ENCODE measurements around the gene TRIM40. TPM values are rescaled to one million over a fixed set of nuclear protein-coding genes. Genes with fewer than 3 reads are reported as not detected.

Gene TRIM40
- total and polyA plus RNA-seq, 2 of the 13 experiments (the other 11 are each of a cell fraction or from before 2014, with no cell fraction given): 0.58 TPM; not detected in 1

GRCh38 chr6:30135147-30135546 lies 793 bp upstream of the TRIM40 start:
- FAIRE-seq: no peak
- H3K9ac ChIP-seq (ENCODE audit: insufficient read depth, low read depth, low read length): no peak overlapping the region

GRCh38 chr6:30136570-30137286 lies 788 bp downstream of the TRIM40 start:
- BruUV-seq (replicated peaks): no TSS peak
- peak; percentile 12; the same call in 1 of the 3 replicates for ATAC-seq
- H3K36me3 ChIP-seq (replicated peaks in 1 of 2; ENCODE audit: control insufficient read depth in 1 of 2, insufficient read depth in 2 of 2, low read length in 2 of 2): no peaks in the 10 kb centered on the region
- peak overlapping the region; percentile 38 for H3K4me2 ChIP-seq (ENCODE audit: low read depth, low read length)
- no peak for DNase-seq (ENCODE audit: low spot score)
- CTCF ChIA-PET (ENCODE audit: low intra/inter-chr PET ratio, low total read pairs): no interaction called here
- H3K4me1 ChIP-seq (ENCODE audit: insufficient read depth, low read length): peaks cover 72% of the 10 kb centered on the region
- no peaks in the 10 kb centered on the region for H3K79me2 ChIP-seq (ENCODE audit: insufficient read depth, low read length)
- no peaks in the 10 kb centered on the region for H4K20me1 ChIP-seq (ENCODE audit: insufficient read depth, low read length)
- H3K4me3 ChIP-seq (replicated peaks in 1 of 3; ENCODE audit: insufficient read depth in 1 of 3, low read depth in 2 of 3, low read length in 3 of 3): no peak overlapping the region; a peak in 1 of 6 replicates
- POLR2A ChIA-PET: interaction anchor here (0.8 to 4.7 kb wide), 5 partner anchors 18 to 70 kb away, joined by 3 to 23 read pairs (median 3); partner anchors contain the start of genes PPP1R11 and TRIM15
- H3K9ac ChIP-seq (ENCODE audit: insufficient read depth, low read depth, low read length): no peak overlapping the region
- intact Hi-C loops (cut with micrococcal nuclease; ENCODE audit: unreplicated experiment) (no loop called here), in situ Hi-C loops (cut with HindIII; ENCODE audit: extremely low pct_ligation_motif_present, low pct_unique_long_range_greater_than_20kb) (no loop called here)
- WGBS (ENCODE audit: low lambda C conversion rate): 41% methylated on average over 8 of the region's 11 CpGs
- no peak overlapping the region for H3K27ac ChIP-seq (ENCODE audit: extremely low read length, insufficient read depth, low read length)
- no peak overlapping the region for H2AFZ ChIP-seq (ENCODE audit: low read length)
- no peak for FAIRE-seq
- no peaks in the 10 kb centered on the region for H3K27me3 ChIP-seq (ENCODE audit: control insufficient read depth in 1 of 2, insufficient read depth in 2 of 2, low read length in 2 of 2)
- no peaks in the 10 kb centered on the region for H3K9me3 ChIP-seq (ENCODE audit: low read length)
- TF ChIP-seq ZMYM3 (CRISPR knock-in tag; IDR thresholded peaks at IDR 0.05): 0 out of 2 replicates have a peak, but pooled peaks have one; percentile 32
- TF ChIP-seq MYPOP (CRISPR knock-in tag; IDR thresholded peaks at IDR 0.05): no peak
- TF ChIP-seq PBX3 (CRISPR knock-in tag; IDR thresholded peaks at IDR 0.05; ENCODE audit: borderline replicate concordance): no peak
- TF ChIP-seq GATAD1 (CRISPR knock-in tag; IDR thresholded peaks at IDR 0.05): 0 out of 2 replicates have a peak, but pooled peaks have one; percentile 16
- 0 out of 2 replicates have a peak, but pooled peaks have one; percentile 13 for TF ChIP-seq ZNF768 (CRISPR knock-in tag; IDR thresholded peaks at IDR 0.05)
- TF ChIP-seq CTCF (CRISPR knock-in tag; IDR thresholded peaks at IDR 0.05): peak; percentile 28; the same call in 1 of the 2 replicates
- peak; percentile 5; the same call in 1 of the 2 replicates for TF ChIP-seq IRF2 (CRISPR knock-in tag; IDR thresholded peaks at IDR 0.05)
- TF ChIP-seq ZNF280B (CRISPR knock-in tag; IDR thresholded peaks at IDR 0.05; ENCODE audit: borderline replicate concordance): peak; percentile 59; the same call in 1 of the 2 replicates

More at GRCh38 chr6:30135147-30135546, 793 bp upstream of the TRIM40 start:
- Histone ChIP-seq H3K27ac (ENCODE audit: extremely low read length, insufficient read depth, low read length) (peak overlapping the region; percentile 72), H4K20me1 (ENCODE audit: insufficient read depth, low read length) (no peaks in the 10 kb centered on the region), H3K27me3 (ENCODE audit: control insufficient read depth in 1 of 2, insufficient read depth in 2 of 2, low read length in 2 of 2) (no peaks in the 10 kb centered on the region), H3K4me2 (ENCODE audit: low read depth, low read length) (peak overlapping the region; percentile 28), H3K9me3 (ENCODE audit: low read length) (no peaks in the 10 kb centered on the region), H3K79me2 (ENCODE audit: insufficient read depth, low read length) (no peaks in the 10 kb centered on the region), H3K4me3 (replicated peaks in 1 of 3; ENCODE audit: insufficient read depth in 1 of 3, low read depth in 2 of 3, low read length in 3 of 3) (peak overlapping the region in 1 of 3 experiments; percentile 7; a peak in 1 of 6 replicates), H2AFZ (ENCODE audit: low read length) (no peak overlapping the region), H3K4me1 (ENCODE audit: insufficient read depth, low read length) (peaks cover 88% of the 10 kb centered on the region), H3K36me3 (replicated peaks in 1 of 2; ENCODE audit: control insufficient read depth in 1 of 2, insufficient read depth in 2 of 2, low read length in 2 of 2) (no peaks in the 10 kb centered on the region)
- CTCF ChIA-PET (ENCODE audit: low intra/inter-chr PET ratio, low total read pairs): interaction anchor here (1.5 kb wide), 1 partner anchor 32 kb away, joined by 4 read pairs; no protein-coding TSS in a partner anchor
- TF ChIP-seq ZNF451 (CRISPR knock-in tag; IDR thresholded peaks at IDR 0.05) (no peak), ZFP82 (CRISPR knock-in tag; IDR thresholded peaks at IDR 0.05; ENCODE audit: borderline replicate concordance) (0 out of 2 replicates have a peak, but pooled peaks have one; percentile 33), ZNF460 (CRISPR knock-in tag; IDR thresholded peaks at IDR 0.05; ENCODE audit: borderline replicate concordance) (0 out of 2 replicates have a peak, but pooled peaks have one; percentile 2)
- no peak for ATAC-seq
- BruUV-seq (replicated peaks): no TSS peak
- in situ Hi-C loops (cut with HindIII; ENCODE audit: extremely low pct_ligation_motif_present, low pct_unique_long_range_greater_than_20kb) (no loop called here), intact Hi-C loops (cut with micrococcal nuclease; ENCODE audit: unreplicated experiment) (loop anchor here (2.0 kb wide), 1 partner anchor 68 kb away; the partner anchor contains the start of gene PPP1R11)
- no peak for DNase-seq (ENCODE audit: low spot score)
- POLR2A ChIA-PET: interaction anchor here (1.3 to 4.7 kb wide), 9 partner anchors 9 to 72 kb away, joined by 3 to 32 read pairs (median 5); partner anchors contain the start of genes PPP1R11 and TRIM15
- 59% methylated on average over 2 of the region's 2 CpGs for WGBS (ENCODE audit: low lambda C conversion rate)

Data from HepG2 (cell line).